Esophagus muscularis mucosa (tissue), 4 donors: ENCODE data around the gene MAP7D1. TPM values are rescaled to one million over a fixed set of nuclear protein-coding genes. Genes with fewer than 3 reads are reported as not detected.
A peak's percentile ranks its signal among the peaks of the same experiment; 100 is the strongest.
"Not testable (repeated sequence)": the region's sequence is repeated elsewhere in the genome, so short reads cannot be mapped to it uniquely, and the experiment has no call there.

ENCODE experiments used
- DNase-seq: peaks from one replicate; pipeline ENCODE4 v3.0.0-alpha.2; 2017; ENCODE audit errors: extremely low spot score
- H3K27ac ChIP-seq, 4 donors: fragments of 200-600 bp; sonication (generic); replicated peaks in 1 of 4; 1 replicate in 3 of 4; 2 replicates in 1 of 4; pipeline ENCODE4 v1.5.1; 2016 to 2019; ENCODE audit warnings: mild to moderate bottlenecking in 1 of 4
- H3K27me3 ChIP-seq, 4 donors: fragments of 200-600 bp; sonication (generic); one replicate each; pipeline versions ENCODE4 v1.5.1 to v1.6.0; 2016 to 2019
- H3K36me3 ChIP-seq, 4 donors: fragments of 200-600 bp; sonication (generic); one replicate each; pipeline ENCODE4 v1.5.1; 2016 to 2019
- H3K4me1 ChIP-seq, 4 donors: fragments of 200-600 bp; sonication (generic); one replicate each; pipeline ENCODE4 v1.5.1; 2016 to 2019
- H3K4me3 ChIP-seq, 4 donors: fragments of 200-600 bp; sonication (generic); 1 replicate in 2 of 4; 2 replicates in 2 of 4; pipeline ENCODE4 v1.5.1; 2016 to 2019; ENCODE audit warnings: mild to moderate bottlenecking in 4 of 4, moderate library complexity in 1 of 4
- H3K9me3 ChIP-seq, 4 donors: fragments of 200-600 bp; sonication (generic); 1 replicate in 3 of 4; 2 replicates in 1 of 4; pipeline ENCODE4 v1.5.1; 2016 to 2019
- CTCF ChIP-seq, 3 experiments: fragments of 200-600 bp in 2 of 3; fragments of 450-650 bp in 1 of 3; sonication (generic) in 2 of 3; IDR thresholded peaks; one replicate each; pipeline ENCODE4 v1.5.1; 2017 to 2019; ENCODE audit warnings: antibody characterized with exemption in 3 of 3, mild to moderate bottlenecking in 2 of 3, moderate library complexity in 1 of 3
- EP300 ChIP-seq: sonication (generic); formaldehyde crosslinking; IDR thresholded peaks from one replicate; pipeline ENCODE4 v1.6.1; 2017; ENCODE audit warnings: antibody characterized with exemption
- POLR2A ChIP-seq: fragments of 450-650 bp; IDR thresholded peaks from one replicate; pipeline ENCODE4 v1.6.1; 2017; ENCODE audit warnings: antibody characterized with exemption, moderate library complexity, mild to moderate bottlenecking, low read depth
- POLR2AphosphoS5 ChIP-seq, 2 donors: sonication (generic); formaldehyde crosslinking; IDR thresholded peaks; one replicate each; pipeline ENCODE4 v1.6.1; 2017; ENCODE audit warnings: antibody characterized with exemption in 2 of 2
- WGBS: methylation state at CpG from one replicate; pipeline ENCODE4 v1.1.5; 2018; 5-methylcytosine and 5-hydroxymethylcytosine counted together
- intact Hi-C: fragments of 100-400 bp; cut with DNase I; formaldehyde crosslinking; loops from one replicate; pipeline ENCODE4 v1.15.1; 2023
- total RNA-seq, 4 donors: library from RNA; depleted of rRNA; stranded (reverse); fragments of >200 nt; gene quantifications; one replicate each; pipeline versions ENCODE4 v1.1.0 to v1.2.1, GENCODE V29; 2016

MAP7D1 gene
- total RNA-seq, 4 donors from 2014 or later, result 162 to 263 (median 225) TPM

GRCh38 chr1:36182734-36183133 lies 26.8 kb downstream of the MAP7D1 start:
- H3K36me3 ChIP-seq, result peaks cover 36 to 43% (median 41%) of the 10 kb centered on the region in 4 donors
- TF ChIP-seq CTCF (IDR thresholded peaks at IDR 0.05) (no peak), POLR2A (no peak), EP300 (no peak), POLR2AphosphoS5 (IDR thresholded peaks at IDR 0.05) (no peak)
- DNase-seq, result no peak
- peak overlapping the region; percentile 76 to 89 (median 81) for H3K27ac ChIP-seq
- H3K4me3 ChIP-seq, result no peak overlapping the region
- H3K4me1 ChIP-seq, result peaks cover 24 to 73% (median 52%) of the 10 kb centered on the region in 4 donors
- H3K27me3 ChIP-seq, result no peaks in the 10 kb centered on the region
- intact Hi-C loops, result no loop called here
- H3K9me3 ChIP-seq, result no peaks in the 10 kb centered on the region
- WGBS, result 38% methylated on average over 1 of the region's 2 CpGs

- 42% methylated on average over 2 of the region's 2 CpGs for WGBS
- no peak for DNase-seq
- no peak overlapping the region for H3K4me3 ChIP-seq
- peak; percentile 80 for TF ChIP-seq POLR2AphosphoS5 (IDR thresholded peaks at IDR 0.05)
- no peak for TF ChIP-seq POLR2A
- intact Hi-C loops, result no loop called here
- peak overlapping the region; percentile 76 to 89 (median 81) for H3K27ac ChIP-seq
- peaks cover 22 to 73% (median 50%) of the 10 kb centered on the region in 4 donors for H3K4me1 ChIP-seq
- no peaks in the 10 kb centered on the region for H3K27me3 ChIP-seq
- peaks cover 29 to 36% (median 35%) of the 10 kb centered on the region in 4 donors for H3K36me3 ChIP-seq
- no peaks in the 10 kb centered on the region for H3K9me3 ChIP-seq
These were observed 27.4 kb downstream of the MAP7D1 start for GRCh38 chr1:36183309-36183856.

GRCh38 chr1:36187800-36188593 lies 32.0 kb downstream of the MAP7D1 start:
- Histone ChIP-seq H3K27ac (peak overlapping the region; percentile 87 to 90 (median 88)), H3K9me3 (no peaks in the 10 kb centered on the region), H3K36me3 (no peaks in the 10 kb centered on the region), H3K4me3 (no peak overlapping the region), H3K4me1 (peaks cover 11 to 36% (median 27%) of the 10 kb centered on the region in 4 donors), H3K27me3 (no peaks in the 10 kb centered on the region)
- peak; percentile 97 for DNase-seq
- 2% methylated on average over 9 of the region's 9 CpGs for WGBS
- no peak for TF ChIP-seq POLR2A
- TF ChIP-seq POLR2AphosphoS5 (IDR thresholded peaks at IDR 0.05), result peak; percentile 82 to 91
- TF ChIP-seq CTCF (IDR thresholded peaks at IDR 0.05), result peak; percentile 90 to 95 (median 93)
- intact Hi-C loops, result loop anchor here (2.0 to 5.0 kb wide), 2 partner anchors 39 to 91 kb away; partner anchors contain the start of gene TRAPPC3

- H3K4me1 ChIP-seq, result peaks cover 12 to 28% (median 23%) of the 10 kb centered on the region in 4 donors
- H3K27ac ChIP-seq, intact Hi-C loops, H3K4me3 ChIP-seq, H3K36me3 ChIP-seq, H3K9me3 ChIP-seq, DNase-seq, H3K27me3 ChIP-seq: not testable (repeated sequence)
- 88% methylated on average over 9 of the region's 12 CpGs for WGBS
These were observed 40.8 kb downstream of the MAP7D1 start for GRCh38 chr1:36196805-36197204.

GRCh38 chr1:36198641-36199040 lies 42.7 kb downstream of the MAP7D1 start:
- no peak for DNase-seq
- Histone ChIP-seq H3K4me3 (no peak overlapping the region), H3K27ac (peak overlapping the region in 1 of 4 donors; percentile 89), H3K4me1 (peaks cover 23 to 38% (median 34%) of the 10 kb centered on the region in 4 donors), H3K27me3 (no peaks in the 10 kb centered on the region), H3K36me3 (no peaks in the 10 kb centered on the region), H3K9me3 (no peaks in the 10 kb centered on the region)
- TF ChIP-seq POLR2AphosphoS5 (IDR thresholded peaks at IDR 0.05) (no peak), POLR2A (no peak), CTCF (IDR thresholded peaks at IDR 0.05) (no peak), EP300 (no peak)
- 92% methylated on average over 5 of the region's 5 CpGs for WGBS
- intact Hi-C loops, result no loop called here
